CD4-positive, alpha-beta T cell treated with Interleukin-15 for 4 hours (primary cell): Measurements from ENCODE around the gene ERBB4.
"Not testable (repeated sequence)": the region's sequence is repeated elsewhere in the genome, so short reads cannot be mapped to it uniquely, and the experiment has no call there.

Experiments used
- DNase-seq: peaks from one replicate; pipeline ENCODE4 v3.0.0-alpha.2; 2020; ENCODE audit warnings: low spot score

ERBB4 gene

GRCh38 chr2:212299333-212299732 is 239.3 kb downstream of the ERBB4 start:
- no peak for DNase-seq

- no peak for DNase-seq
These were observed 243.0 kb downstream of the ERBB4 start for GRCh38 chr2:212295571-212295970.

GRCh38 chr2:212294816-212295215 is 243.8 kb downstream of the ERBB4 start:
- DNase-seq = no peak

- no peak for DNase-seq
These were observed 249.3 kb downstream of the ERBB4 start for GRCh38 chr2:212289301-212289700.

- no peak for DNase-seq
These were observed 250.3 kb downstream of the ERBB4 start for GRCh38 chr2:212288308-212288707.

- no peak for DNase-seq
These were observed 254.4 kb downstream of the ERBB4 start for GRCh38 chr2:212284166-212284565.

- no peak for DNase-seq
These were observed 255.8 kb downstream of the ERBB4 start for GRCh38 chr2:212282671-212283261.

GRCh38 chr2:212276813-212277212 is 261.8 kb downstream of the ERBB4 start:
- DNase-seq = no peak

GRCh38 chr2:212274215-212274614 is 264.4 kb downstream of the ERBB4 start:
- no peak for DNase-seq

GRCh38 chr2:212271583-212271982 is 267.0 kb downstream of the ERBB4 start:
- DNase-seq = no peak

GRCh38 chr2:212269005-212269404 is 269.6 kb downstream of the ERBB4 start:
- no peak for DNase-seq

GRCh38 chr2:212266297-212266696 is 272.3 kb downstream of the ERBB4 start:
- DNase-seq = no peak

GRCh38 chr2:212265777-212266176 is 272.8 kb downstream of the ERBB4 start:
- no peak for DNase-seq

GRCh38 chr2:212264187-212264586 is 274.4 kb downstream of the ERBB4 start:
- no peak for DNase-seq

GRCh38 chr2:212259226-212259625 is 279.4 kb downstream of the ERBB4 start:
- no peak for DNase-seq

GRCh38 chr2:212254339-212254738 is 284.3 kb downstream of the ERBB4 start:
- DNase-seq = no peak

GRCh38 chr2:212249451-212249850 is 289.2 kb downstream of the ERBB4 start:
- DNase-seq = no peak

- no peak for DNase-seq
These were observed 292.7 kb downstream of the ERBB4 start for GRCh38 chr2:212245880-212246279.

GRCh38 chr2:212242724-212243123 is 295.9 kb downstream of the ERBB4 start:
- DNase-seq = no peak

GRCh38 chr2:212238152-212238551 is 300.4 kb downstream of the ERBB4 start:
- not testable (repeated sequence) for DNase-seq

- no peak for DNase-seq
These were observed 301.1 kb downstream of the ERBB4 start for GRCh38 chr2:212237350-212238095.

- no peak for DNase-seq
These were observed 309.8 kb downstream of the ERBB4 start for GRCh38 chr2:212228743-212229171.

GRCh38 chr2:212227755-212228154 is 310.8 kb downstream of the ERBB4 start:
- no peak for DNase-seq

GRCh38 chr2:212226114-212226513 is 312.5 kb downstream of the ERBB4 start:
- no peak for DNase-seq
